ENCODE data around the gene ZNF8.

GRCh38 chr19:58345558-58345957 lies 66.8 kb downstream of the ZNF8 start:
- TF ChIP-seq CTCF (IDR thresholded peaks at IDR 0.05) = no peak
- no peak for TF ChIP-seq POLR2A (IDR thresholded peaks at IDR 0.05)

All from right lobe of liver (tissue), 4 donors.